Panc1 (cell line): ENCODE measurements around the gene LEPROT. TPM values are rescaled to one million over a fixed set of nuclear protein-coding genes. Genes with fewer than 3 reads are reported as not detected.

Experiments used
- ATAC-seq: fragments of 200-7000 bp; cut with Tn5 transposase; 2 replicates; pipeline ENCODE4 v1.9.1; 2020; ENCODE audit warnings: mild to moderate bottlenecking, moderate library complexity
- BruUV-seq: library from RNA; stranded (reverse); fragments of 400-500 nt; replicated peaks from 2 replicates; lab custom pipeline; 2021; lab: Mats Ljungman, UMichigan
- CTCF ChIA-PET: fragments of 300-600 bp; sonication (Branson Sonifier 250); formaldehyde crosslinking; loops from one replicate; lab custom pipeline; 2022; ENCODE audit warnings: antibody characterized with exemption; lab: Charles Lee
- POLR2A ChIA-PET: fragments of 300-600 bp; sonication (Branson Sonifier 250); formaldehyde crosslinking; loops from one replicate; lab custom pipeline; 2022; ENCODE audit warnings: antibody characterized with exemption; lab: Charles Lee
- DNase-seq: peaks from one replicate; pipeline ENCODE4 v3.0.0-alpha.2; 2010; ENCODE audit warnings: low read depth, low spot score
- H3K27ac ChIP-seq: 2 replicates; pipeline ENCODE4 v1.5.1; 2011; ENCODE audit warnings: mild to moderate bottlenecking, low read length, inconsistent platforms
- H3K27me3 ChIP-seq: fragments of 200-500 bp; sonication (Bioruptor generic); 2 replicates; pipeline ENCODE4 v1.6.0; 2014; ENCODE audit warnings: low read length, inconsistent platforms; ENCODE audit not compliant: control insufficient read depth, insufficient read depth
- H3K36me3 ChIP-seq: fragments of 200-500 bp; sonication (Bioruptor generic); 2 replicates; pipeline ENCODE4 v1.5.1; 2014; ENCODE audit warnings: inconsistent platforms, mild to moderate bottlenecking, low read length, moderate library complexity; ENCODE audit not compliant: control insufficient read depth, insufficient read depth
- H3K4me1 ChIP-seq: 2 replicates; pipeline ENCODE4 v1.5.1; 2011; ENCODE audit warnings: inconsistent platforms, mild to moderate bottlenecking, low read length, moderate library complexity; ENCODE audit not compliant: control insufficient read depth, insufficient read depth
- H3K4me3 ChIP-seq, 2 experiments: 2 replicates each; pipeline ENCODE4 v1.5.1; 2011 to 2012; ENCODE audit warnings: low read depth in 2 of 2, low read length in 2 of 2, mild to moderate bottlenecking in 2 of 2, inconsistent platforms in 1 of 2, moderate library complexity in 1 of 2
- H3K9me3 ChIP-seq: fragments of 200-500 bp; sonication (Bioruptor generic); 2 replicates; pipeline ENCODE4 v1.5.1; 2014; ENCODE audit warnings: low read depth, mild to moderate bottlenecking, inconsistent platforms, low read length, moderate library complexity; ENCODE audit not compliant: control insufficient read depth, insufficient read depth
- POLR2AphosphoS5 ChIP-seq: IDR thresholded peaks from 2 replicates; pipeline ENCODE4 v1.6.1; 2012; ENCODE audit warnings: mild to moderate bottlenecking, low read depth, low read length, moderate library complexity
- SIN3A ChIP-seq: IDR thresholded peaks from 2 replicates; pipeline ENCODE4 v1.6.1; 2012; ENCODE audit warnings: low read depth, mild to moderate bottlenecking, low read length, moderate library complexity, borderline replicate concordance; ENCODE audit not compliant: insufficient read depth
- TCF7L2 ChIP-seq: IDR thresholded peaks from 2 replicates; pipeline ENCODE4 v1.6.1; 2011; ENCODE audit warnings: mild to moderate bottlenecking, low read depth, low read length, inconsistent platforms
- in situ Hi-C: cut with HindIII; loops from 2 replicates; pipeline ENCODE4 v1.10.0; 2016; ENCODE audit warnings: low sequenced_read_pairs, low pct_unique_long_range_greater_than_20kb
- intact Hi-C: fragments of 100-400 bp; cut with micrococcal nuclease; formaldehyde crosslinking; loops from one replicate; pipeline ENCODE4 v1.10.0; 2022; ENCODE audit not compliant: unreplicated experiment
- total RNA-seq: library from RNA; stranded (reverse); gene quantifications from one replicate; pipeline ENCODE4 v1.2.1, GENCODE V29; 2021; ENCODE audit not compliant: unreplicated experiment
- TF ChIP-seq, protein P1 (sequence below), 2 experiments: IDR thresholded peaks; 2 replicates each; pipeline ENCODE4 v1.6.1; 2011 to 2012; ENCODE audit warnings: low read depth in 2 of 2, control low read depth in 1 of 2, low read length in 1 of 2, mild to moderate bottlenecking in 1 of 2, moderate library complexity in 1 of 2; ENCODE audit not compliant: insufficient read depth in 1 of 2
- TF ChIP-seq, protein P2 (sequence below): fragments of 450-650 bp; IDR thresholded peaks from 2 replicates; pipeline ENCODE4 v1.5.1; 2017; ENCODE audit warnings: mild to moderate bottlenecking

LEPROT gene
- total RNA-seq, 1 experiment from 2014 or later, result 53.6 TPM

DNA sequence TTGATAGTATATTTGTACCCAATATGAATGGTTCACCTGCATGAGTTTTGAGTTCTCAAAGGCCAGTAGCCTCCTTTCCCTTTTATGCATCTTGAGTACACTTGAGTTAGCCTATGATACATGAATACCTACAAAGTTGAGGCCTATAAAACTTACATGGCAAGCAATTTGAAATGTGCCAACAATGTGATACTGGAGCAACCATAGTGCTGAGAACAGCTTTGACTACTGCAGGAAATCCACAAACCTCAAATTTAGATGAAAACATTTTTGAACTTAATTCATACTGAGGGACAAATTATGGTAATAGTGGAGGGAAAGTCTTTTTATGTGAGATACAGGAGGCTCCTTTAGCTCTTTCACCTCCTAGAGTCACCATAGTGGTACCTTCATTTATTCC lies 37.4 kb downstream of the LEPROT start:
- TF ChIP-seq SIN3A (no peak), POLR2AphosphoS5 (no peak), TCF7L2 (no peak)
- TF ChIP-seq, protein P1, sequence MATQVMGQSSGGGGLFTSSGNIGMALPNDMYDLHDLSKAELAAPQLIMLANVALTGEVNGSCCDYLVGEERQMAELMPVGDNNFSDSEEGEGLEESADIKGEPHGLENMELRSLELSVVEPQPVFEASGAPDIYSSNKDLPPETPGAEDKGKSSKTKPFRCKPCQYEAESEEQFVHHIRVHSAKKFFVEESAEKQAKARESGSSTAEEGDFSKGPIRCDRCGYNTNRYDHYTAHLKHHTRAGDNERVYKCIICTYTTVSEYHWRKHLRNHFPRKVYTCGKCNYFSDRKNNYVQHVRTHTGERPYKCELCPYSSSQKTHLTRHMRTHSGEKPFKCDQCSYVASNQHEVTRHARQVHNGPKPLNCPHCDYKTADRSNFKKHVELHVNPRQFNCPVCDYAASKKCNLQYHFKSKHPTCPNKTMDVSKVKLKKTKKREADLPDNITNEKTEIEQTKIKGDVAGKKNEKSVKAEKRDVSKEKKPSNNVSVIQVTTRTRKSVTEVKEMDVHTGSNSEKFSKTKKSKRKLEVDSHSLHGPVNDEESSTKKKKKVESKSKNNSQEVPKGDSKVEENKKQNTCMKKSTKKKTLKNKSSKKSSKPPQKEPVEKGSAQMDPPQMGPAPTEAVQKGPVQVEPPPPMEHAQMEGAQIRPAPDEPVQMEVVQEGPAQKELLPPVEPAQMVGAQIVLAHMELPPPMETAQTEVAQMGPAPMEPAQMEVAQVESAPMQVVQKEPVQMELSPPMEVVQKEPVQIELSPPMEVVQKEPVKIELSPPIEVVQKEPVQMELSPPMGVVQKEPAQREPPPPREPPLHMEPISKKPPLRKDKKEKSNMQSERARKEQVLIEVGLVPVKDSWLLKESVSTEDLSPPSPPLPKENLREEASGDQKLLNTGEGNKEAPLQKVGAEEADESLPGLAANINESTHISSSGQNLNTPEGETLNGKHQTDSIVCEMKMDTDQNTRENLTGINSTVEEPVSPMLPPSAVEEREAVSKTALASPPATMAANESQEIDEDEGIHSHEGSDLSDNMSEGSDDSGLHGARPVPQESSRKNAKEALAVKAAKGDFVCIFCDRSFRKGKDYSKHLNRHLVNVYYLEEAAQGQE (IDR thresholded peaks at IDR 0.05; ENCODE audit: insufficient read depth in 1 of 2, low read depth in 2 of 2, low read length in 1 of 2), result no peak
- TF ChIP-seq, protein P2, sequence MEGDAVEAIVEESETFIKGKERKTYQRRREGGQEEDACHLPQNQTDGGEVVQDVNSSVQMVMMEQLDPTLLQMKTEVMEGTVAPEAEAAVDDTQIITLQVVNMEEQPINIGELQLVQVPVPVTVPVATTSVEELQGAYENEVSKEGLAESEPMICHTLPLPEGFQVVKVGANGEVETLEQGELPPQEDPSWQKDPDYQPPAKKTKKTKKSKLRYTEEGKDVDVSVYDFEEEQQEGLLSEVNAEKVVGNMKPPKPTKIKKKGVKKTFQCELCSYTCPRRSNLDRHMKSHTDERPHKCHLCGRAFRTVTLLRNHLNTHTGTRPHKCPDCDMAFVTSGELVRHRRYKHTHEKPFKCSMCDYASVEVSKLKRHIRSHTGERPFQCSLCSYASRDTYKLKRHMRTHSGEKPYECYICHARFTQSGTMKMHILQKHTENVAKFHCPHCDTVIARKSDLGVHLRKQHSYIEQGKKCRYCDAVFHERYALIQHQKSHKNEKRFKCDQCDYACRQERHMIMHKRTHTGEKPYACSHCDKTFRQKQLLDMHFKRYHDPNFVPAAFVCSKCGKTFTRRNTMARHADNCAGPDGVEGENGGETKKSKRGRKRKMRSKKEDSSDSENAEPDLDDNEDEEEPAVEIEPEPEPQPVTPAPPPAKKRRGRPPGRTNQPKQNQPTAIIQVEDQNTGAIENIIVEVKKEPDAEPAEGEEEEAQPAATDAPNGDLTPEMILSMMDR, result no peak
- Histone ChIP-seq H3K27me3 (no peaks in the 10 kb centered on the region), H3K4me1 (no peaks in the 10 kb centered on the region), H3K36me3 (no peaks in the 10 kb centered on the region), H3K27ac (no peak overlapping the region), H3K4me3 (no peak overlapping the region), H3K9me3 (no peaks in the 10 kb centered on the region)
- no TSS peak for BruUV-seq
- DNase-seq, result no peak
- CTCF ChIA-PET, result interaction anchor here (0.5 kb wide), 1 partner anchor 9 kb away, joined by 4 read pairs; no protein-coding TSS in a partner anchor
- no peak for ATAC-seq
- in situ Hi-C loops, result no loop called here
- POLR2A ChIA-PET, result no interaction called here
- intact Hi-C loops, result no loop called here

DNA sequence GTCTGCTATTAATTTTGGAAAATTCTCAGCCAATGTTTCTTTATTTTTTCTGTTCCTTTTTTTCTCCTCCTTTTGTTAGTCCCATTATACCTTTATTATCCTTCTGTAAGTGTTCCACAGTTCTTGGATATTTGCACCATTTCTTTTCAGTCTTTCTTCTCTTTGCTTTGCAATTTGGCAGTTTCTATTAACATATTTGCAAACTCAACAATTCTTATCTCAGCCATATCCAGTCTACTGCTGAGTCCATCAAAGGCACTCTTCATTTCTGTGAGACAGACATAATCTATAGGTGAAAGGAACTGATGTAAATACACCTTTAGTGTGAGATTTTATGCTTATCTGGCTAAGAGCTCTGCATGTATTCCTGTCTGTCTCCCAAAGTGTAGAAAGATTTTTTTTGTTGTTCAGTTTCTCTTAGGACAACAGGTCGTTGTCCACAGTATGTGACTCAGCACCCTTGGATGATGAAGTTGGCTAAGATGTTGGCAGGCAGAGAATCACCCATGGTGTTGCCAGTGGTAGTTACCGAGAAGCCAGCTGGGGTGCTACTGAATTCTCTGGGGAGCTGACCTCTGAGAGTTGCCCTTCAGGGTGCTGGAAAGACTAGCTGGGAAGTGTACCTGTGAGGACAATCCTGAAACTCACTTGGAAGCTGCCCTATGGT lies 38.4 kb downstream of the LEPROT start:
- no TSS peak for BruUV-seq
- no peaks in the 10 kb centered on the region for H3K36me3 ChIP-seq
- POLR2A ChIA-PET, result no interaction called here
- DNase-seq (no peak), ATAC-seq (no peak)
- no peaks in the 10 kb centered on the region for H3K9me3 ChIP-seq
- H3K4me3 ChIP-seq, result no peak overlapping the region
- intact Hi-C loops (no loop called here), in situ Hi-C loops (no loop called here)
- TF ChIP-seq POLR2AphosphoS5 (no peak), TCF7L2 (no peak), SIN3A (no peak)
- TF ChIP-seq, protein P2, result no peak
- TF ChIP-seq, protein P1 (IDR thresholded peaks at IDR 0.05; ENCODE audit: insufficient read depth in 1 of 2, low read depth in 2 of 2, low read length in 1 of 2), result no peak
- CTCF ChIA-PET, result interaction anchor here (0.6 to 1.1 kb wide), 2 partner anchors 10 to 39 kb away, joined by 4 to 8 read pairs; no protein-coding TSS in a partner anchor
- no peak overlapping the region for H3K27ac ChIP-seq
- H3K4me1 ChIP-seq, result no peaks in the 10 kb centered on the region
- no peaks in the 10 kb centered on the region for H3K27me3 ChIP-seq
